HepG2 (cell line): ENCODE results near the gene LCTL.

Experiments
- CEBPZ ChIP-seq: IDR thresholded peaks from 2 replicates; pipeline ENCODE4 v1.6.1; 2012; ENCODE audit warnings: low read length, improper control_type of control experiment
- EP300 ChIP-seq, 3 experiments: sonication (generic) in 1 of 3; formaldehyde crosslinking in 1 of 3; IDR thresholded peaks; 2 replicates each; pipeline versions ENCODE4 v1.5.1 to v1.6.1; 2011 to 2020; ENCODE audit warnings: low read depth in 2 of 3, low read length in 2 of 3, borderline replicate concordance in 1 of 3, improper control_type of control experiment in 1 of 3, mild to moderate bottlenecking in 1 of 3, missing genetic modification reagents in 1 of 3, moderate library complexity in 1 of 3
- RXRB ChIP-seq: IDR thresholded peaks from 2 replicates; pipeline ENCODE4 v1.6.1; 2016; ENCODE audit warnings: borderline replicate concordance, missing genetic modification reagents, missing compliant biosample characterization
- ZNF101 ChIP-seq: sonication (generic); formaldehyde crosslinking; IDR thresholded peaks from 2 replicates; pipeline ENCODE4 v1.4.0; 2020; ENCODE audit warnings: mild to moderate bottlenecking, low read depth, missing genetic modification reagents, borderline replicate concordance
- ZNF350 ChIP-seq: sonication (generic); formaldehyde crosslinking; IDR thresholded peaks from 2 replicates; pipeline ENCODE4 v1.4.0; 2020; ENCODE audit warnings: mild to moderate bottlenecking, low read depth, missing genetic modification reagents, borderline replicate concordance
- ZNF703 ChIP-seq: sonication (generic); formaldehyde crosslinking; IDR thresholded peaks from 2 replicates; pipeline ENCODE4 v1.5.1; 2020; ENCODE audit warnings: missing genetic modification reagents, mild to moderate bottlenecking, moderate library complexity, borderline replicate concordance
- TF ChIP-seq, protein P1 (sequence below): sonication (generic); formaldehyde crosslinking; IDR thresholded peaks from 2 replicates; pipeline ENCODE4 v1.5.0; 2020; ENCODE audit warnings: mild to moderate bottlenecking, missing genetic modification reagents, moderate library complexity

GRCh38 chr15:66614456-66614855 lies 48.7 kb upstream of the LCTL start:
- TF ChIP-seq EP300 (IDR thresholded peaks at IDR 0.05; ENCODE audit: low read depth in 2 of 2, low read length in 2 of 2) (no peak), EP300 (CRISPR knock-in tag; IDR thresholded peaks at IDR 0.05; ENCODE audit: borderline replicate concordance) (no peak), ZNF350 (CRISPR knock-in tag) (no peak), ZNF703 (CRISPR knock-in tag) (no peak), RXRB (CRISPR knock-in tag) (no peak), ZNF101 (CRISPR knock-in tag) (no peak), CEBPZ (no peak)
- TF ChIP-seq, protein P1, sequence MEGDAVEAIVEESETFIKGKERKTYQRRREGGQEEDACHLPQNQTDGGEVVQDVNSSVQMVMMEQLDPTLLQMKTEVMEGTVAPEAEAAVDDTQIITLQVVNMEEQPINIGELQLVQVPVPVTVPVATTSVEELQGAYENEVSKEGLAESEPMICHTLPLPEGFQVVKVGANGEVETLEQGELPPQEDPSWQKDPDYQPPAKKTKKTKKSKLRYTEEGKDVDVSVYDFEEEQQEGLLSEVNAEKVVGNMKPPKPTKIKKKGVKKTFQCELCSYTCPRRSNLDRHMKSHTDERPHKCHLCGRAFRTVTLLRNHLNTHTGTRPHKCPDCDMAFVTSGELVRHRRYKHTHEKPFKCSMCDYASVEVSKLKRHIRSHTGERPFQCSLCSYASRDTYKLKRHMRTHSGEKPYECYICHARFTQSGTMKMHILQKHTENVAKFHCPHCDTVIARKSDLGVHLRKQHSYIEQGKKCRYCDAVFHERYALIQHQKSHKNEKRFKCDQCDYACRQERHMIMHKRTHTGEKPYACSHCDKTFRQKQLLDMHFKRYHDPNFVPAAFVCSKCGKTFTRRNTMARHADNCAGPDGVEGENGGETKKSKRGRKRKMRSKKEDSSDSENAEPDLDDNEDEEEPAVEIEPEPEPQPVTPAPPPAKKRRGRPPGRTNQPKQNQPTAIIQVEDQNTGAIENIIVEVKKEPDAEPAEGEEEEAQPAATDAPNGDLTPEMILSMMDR (CRISPR knock-in tag), result no peak
